ENCODE measurements around the gene CDKAL1.

DNA sequence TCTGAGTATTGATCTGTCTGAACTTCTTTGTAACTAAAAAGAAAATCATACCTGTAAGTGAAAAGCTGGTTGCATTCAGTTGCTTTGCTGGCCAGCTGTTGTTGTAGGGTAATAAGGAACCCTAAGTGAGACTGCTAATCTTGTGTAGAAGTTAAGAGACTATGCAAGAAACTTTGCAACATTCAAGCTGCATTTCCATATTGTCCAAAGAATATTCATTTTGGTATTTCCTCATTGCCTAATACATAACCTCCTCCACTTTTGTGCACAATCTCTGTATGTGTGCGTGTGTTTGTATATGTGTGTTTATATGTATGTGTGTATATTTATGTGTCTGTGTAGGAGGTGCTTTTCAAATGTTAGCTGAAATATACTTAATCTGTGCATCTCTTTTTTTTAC, 414.9 kb downstream of the CDKAL1 start:
- TF ChIP-seq CTCF (IDR thresholded peaks at IDR 0.05; ENCODE audit: poor library complexity) (no peak), EZH2phosphoT487 (IDR thresholded peaks at IDR 0.05; ENCODE audit: low read depth, severe bottlenecking, unreplicated experiment) (no peak)

All from hepatocyte (in vitro differentiated cells).